ENCODE measurements around the gene PODXL2.

DNA sequence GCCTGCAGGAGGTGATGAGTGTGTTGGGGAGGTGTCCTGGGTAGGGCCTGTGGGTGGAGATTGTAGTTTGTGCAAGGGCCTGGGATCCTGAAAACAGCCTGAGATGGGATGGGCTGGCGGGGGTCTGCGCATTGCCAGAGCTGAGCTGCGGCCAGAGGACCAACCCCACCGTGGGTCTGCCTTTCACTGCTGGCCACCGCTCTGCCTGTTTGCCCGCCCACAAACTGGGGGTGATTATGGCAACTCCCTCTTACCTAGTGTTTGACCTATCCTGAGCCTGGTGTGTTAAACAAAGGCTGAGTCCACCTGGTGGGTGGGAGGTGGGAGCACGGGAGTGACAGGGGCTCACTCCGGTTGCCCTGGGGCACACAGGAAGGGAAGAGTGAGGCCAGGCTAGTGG lies 53.6 kb downstream of the PODXL2 start:
- TF ChIP-seq, protein P1, sequence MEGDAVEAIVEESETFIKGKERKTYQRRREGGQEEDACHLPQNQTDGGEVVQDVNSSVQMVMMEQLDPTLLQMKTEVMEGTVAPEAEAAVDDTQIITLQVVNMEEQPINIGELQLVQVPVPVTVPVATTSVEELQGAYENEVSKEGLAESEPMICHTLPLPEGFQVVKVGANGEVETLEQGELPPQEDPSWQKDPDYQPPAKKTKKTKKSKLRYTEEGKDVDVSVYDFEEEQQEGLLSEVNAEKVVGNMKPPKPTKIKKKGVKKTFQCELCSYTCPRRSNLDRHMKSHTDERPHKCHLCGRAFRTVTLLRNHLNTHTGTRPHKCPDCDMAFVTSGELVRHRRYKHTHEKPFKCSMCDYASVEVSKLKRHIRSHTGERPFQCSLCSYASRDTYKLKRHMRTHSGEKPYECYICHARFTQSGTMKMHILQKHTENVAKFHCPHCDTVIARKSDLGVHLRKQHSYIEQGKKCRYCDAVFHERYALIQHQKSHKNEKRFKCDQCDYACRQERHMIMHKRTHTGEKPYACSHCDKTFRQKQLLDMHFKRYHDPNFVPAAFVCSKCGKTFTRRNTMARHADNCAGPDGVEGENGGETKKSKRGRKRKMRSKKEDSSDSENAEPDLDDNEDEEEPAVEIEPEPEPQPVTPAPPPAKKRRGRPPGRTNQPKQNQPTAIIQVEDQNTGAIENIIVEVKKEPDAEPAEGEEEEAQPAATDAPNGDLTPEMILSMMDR (IDR thresholded peaks at IDR 0.05) = no peak
- TF ChIP-seq, protein P2, sequence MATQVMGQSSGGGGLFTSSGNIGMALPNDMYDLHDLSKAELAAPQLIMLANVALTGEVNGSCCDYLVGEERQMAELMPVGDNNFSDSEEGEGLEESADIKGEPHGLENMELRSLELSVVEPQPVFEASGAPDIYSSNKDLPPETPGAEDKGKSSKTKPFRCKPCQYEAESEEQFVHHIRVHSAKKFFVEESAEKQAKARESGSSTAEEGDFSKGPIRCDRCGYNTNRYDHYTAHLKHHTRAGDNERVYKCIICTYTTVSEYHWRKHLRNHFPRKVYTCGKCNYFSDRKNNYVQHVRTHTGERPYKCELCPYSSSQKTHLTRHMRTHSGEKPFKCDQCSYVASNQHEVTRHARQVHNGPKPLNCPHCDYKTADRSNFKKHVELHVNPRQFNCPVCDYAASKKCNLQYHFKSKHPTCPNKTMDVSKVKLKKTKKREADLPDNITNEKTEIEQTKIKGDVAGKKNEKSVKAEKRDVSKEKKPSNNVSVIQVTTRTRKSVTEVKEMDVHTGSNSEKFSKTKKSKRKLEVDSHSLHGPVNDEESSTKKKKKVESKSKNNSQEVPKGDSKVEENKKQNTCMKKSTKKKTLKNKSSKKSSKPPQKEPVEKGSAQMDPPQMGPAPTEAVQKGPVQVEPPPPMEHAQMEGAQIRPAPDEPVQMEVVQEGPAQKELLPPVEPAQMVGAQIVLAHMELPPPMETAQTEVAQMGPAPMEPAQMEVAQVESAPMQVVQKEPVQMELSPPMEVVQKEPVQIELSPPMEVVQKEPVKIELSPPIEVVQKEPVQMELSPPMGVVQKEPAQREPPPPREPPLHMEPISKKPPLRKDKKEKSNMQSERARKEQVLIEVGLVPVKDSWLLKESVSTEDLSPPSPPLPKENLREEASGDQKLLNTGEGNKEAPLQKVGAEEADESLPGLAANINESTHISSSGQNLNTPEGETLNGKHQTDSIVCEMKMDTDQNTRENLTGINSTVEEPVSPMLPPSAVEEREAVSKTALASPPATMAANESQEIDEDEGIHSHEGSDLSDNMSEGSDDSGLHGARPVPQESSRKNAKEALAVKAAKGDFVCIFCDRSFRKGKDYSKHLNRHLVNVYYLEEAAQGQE (IDR thresholded peaks at IDR 0.05; ENCODE audit: insufficient read depth in 1 of 2, low read depth in 2 of 2, low read length in 1 of 2) = no peak
- no peak for TF ChIP-seq POLR2AphosphoS5 (IDR thresholded peaks at IDR 0.05; ENCODE audit: low read depth, low read length)

All from Panc1 (cell line).